Measurements from ENCODE around the gene USP9X. TPM values are rescaled to one million over a fixed set of nuclear protein-coding genes. Genes with fewer than 3 reads are reported as not detected.

Gene USP9X
- total and polyA plus RNA-seq, 2 of the 8 experiments (the other 6 are each of a cell fraction or from before 2014, with no cell fraction given), result 79.2 to 300 TPM

DNA sequence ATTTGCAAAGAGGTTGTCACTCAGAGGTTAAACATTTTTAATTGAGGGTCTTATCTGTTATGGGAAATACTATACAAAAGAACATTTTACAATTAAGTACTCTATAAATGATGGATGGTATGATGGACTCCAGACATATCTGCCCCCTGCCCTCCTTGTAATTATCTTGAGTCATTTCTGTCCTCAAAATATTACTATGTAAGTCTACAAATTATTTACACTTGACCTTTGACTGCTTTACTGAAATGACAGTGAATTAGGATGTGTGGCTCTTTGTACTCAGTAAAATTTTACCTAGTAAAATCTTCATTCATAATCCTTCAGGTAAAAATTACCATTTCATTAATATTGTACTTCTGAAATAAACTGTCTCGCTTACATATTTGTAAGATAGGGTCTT is 46.5 kb downstream of the USP9X start (continued):
- TF ChIP-seq, protein P1, sequence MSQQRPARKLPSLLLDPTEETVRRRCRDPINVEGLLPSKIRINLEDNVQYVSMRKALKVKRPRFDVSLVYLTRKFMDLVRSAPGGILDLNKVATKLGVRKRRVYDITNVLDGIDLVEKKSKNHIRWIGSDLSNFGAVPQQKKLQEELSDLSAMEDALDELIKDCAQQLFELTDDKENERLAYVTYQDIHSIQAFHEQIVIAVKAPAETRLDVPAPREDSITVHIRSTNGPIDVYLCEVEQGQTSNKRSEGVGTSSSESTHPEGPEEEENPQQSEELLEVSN (IDR thresholded peaks at IDR 0.05), result no peak
- TF ChIP-seq TAF7 (optimal IDR thresholded peaks at IDR 0.05; ENCODE audit: borderline replicate concordance, low read depth, low read length) (no peak), KDM5A (IDR thresholded peaks at IDR 0.05; ENCODE audit: low read length) (no peak), EZH2 (IDR thresholded peaks at IDR 0.05; ENCODE audit: low read depth, low read length, severe bottlenecking) (no peak), KDM1A (IDR thresholded peaks at IDR 0.05; ENCODE audit: borderline replicate concordance, low read length) (no peak), TAF1 (IDR thresholded peaks at IDR 0.05; ENCODE audit: low read depth, low read length) (no peak), RNF2 (IDR thresholded peaks at IDR 0.05; ENCODE audit: borderline replicate concordance, low read depth, low read length, missing control alignments, poor library complexity, severe bottlenecking) (no peak), ASH2L (IDR thresholded peaks at IDR 0.05; ENCODE audit: low read length) (no peak)

All from H1 (cell line).